Fibroblast of villous mesenchyme (primary cell): Measurements from ENCODE around the gene SLC39A8. TPM values are rescaled to one million over a fixed set of nuclear protein-coding genes. Genes with fewer than 3 reads are reported as not detected.

ENCODE experiments used
- DNase-seq: peaks from one replicate; pipeline ENCODE4 v3.0.0-alpha.2; 2010; ENCODE audit warnings: low read depth
- H3K4me3 ChIP-seq: 2 replicates; pipeline ENCODE4 v1.5.1; 2011; ENCODE audit warnings: low read depth, mild to moderate bottlenecking, low read length
- total RNA-seq: library from RNA; depleted of rRNA; stranded (reverse); fragments of >200 nt; gene quantifications from 2 replicates; pipeline ENCODE4 v1.2.3, GENCODE V29; 2012
- TF ChIP-seq, protein P1 (sequence below): IDR thresholded peaks from 2 replicates; pipeline ENCODE4 v1.5.1; 2012; ENCODE audit warnings: low read depth, mild to moderate bottlenecking, low read length; ENCODE audit not compliant: insufficient read depth

The SLC39A8 gene
- total RNA-seq, 1 donor, result 38.4 TPM

DNA sequence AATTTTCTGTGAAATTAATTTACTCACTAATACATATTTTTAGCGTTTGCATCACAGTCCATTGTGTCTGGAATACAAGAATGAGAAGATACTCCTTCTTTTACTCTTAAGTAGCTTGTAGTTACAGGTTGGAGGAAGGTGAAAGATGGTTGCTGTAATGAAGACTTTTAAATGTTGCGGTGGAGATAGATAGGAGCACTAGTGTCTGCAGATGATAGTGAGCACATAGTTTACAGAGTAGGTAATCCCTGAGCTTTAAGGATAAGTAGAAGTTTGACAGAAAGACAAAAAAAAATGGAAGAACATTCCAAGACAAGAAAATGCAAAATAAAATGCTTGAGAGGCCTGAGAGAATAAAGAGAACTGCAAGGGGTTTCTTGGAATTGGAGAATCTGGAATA, 5.4 kb upstream of the SLC39A8 start:
- DNase-seq, result no peak
- TF ChIP-seq, protein P1, sequence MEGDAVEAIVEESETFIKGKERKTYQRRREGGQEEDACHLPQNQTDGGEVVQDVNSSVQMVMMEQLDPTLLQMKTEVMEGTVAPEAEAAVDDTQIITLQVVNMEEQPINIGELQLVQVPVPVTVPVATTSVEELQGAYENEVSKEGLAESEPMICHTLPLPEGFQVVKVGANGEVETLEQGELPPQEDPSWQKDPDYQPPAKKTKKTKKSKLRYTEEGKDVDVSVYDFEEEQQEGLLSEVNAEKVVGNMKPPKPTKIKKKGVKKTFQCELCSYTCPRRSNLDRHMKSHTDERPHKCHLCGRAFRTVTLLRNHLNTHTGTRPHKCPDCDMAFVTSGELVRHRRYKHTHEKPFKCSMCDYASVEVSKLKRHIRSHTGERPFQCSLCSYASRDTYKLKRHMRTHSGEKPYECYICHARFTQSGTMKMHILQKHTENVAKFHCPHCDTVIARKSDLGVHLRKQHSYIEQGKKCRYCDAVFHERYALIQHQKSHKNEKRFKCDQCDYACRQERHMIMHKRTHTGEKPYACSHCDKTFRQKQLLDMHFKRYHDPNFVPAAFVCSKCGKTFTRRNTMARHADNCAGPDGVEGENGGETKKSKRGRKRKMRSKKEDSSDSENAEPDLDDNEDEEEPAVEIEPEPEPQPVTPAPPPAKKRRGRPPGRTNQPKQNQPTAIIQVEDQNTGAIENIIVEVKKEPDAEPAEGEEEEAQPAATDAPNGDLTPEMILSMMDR, result no peak

DNA sequence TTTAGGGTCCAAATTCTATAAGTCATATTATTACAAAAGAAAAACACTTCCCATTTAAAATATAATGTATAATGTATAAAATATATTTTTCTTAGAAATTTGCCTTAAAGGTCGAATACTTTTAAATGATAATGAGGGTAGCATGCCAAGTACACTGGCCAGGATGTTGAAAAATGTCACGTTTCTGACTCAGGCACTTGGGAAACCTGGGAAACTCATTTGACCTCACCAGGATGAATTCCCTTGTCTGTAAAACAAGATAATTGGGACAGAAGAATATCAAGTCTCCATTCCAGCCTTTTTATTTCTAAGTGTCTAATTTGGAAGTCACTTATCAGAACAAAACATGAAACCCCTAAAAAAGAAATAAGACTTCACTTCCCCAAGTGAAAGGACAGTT, 3.4 kb upstream of the SLC39A8 start:
- TF ChIP-seq, protein P1, result no peak
- no peak overlapping the region for H3K4me3 ChIP-seq
- DNase-seq, result no peak

More for the DNA sequence above, 5.4 kb upstream of the SLC39A8 start:
- H3K4me3 ChIP-seq, result no peak overlapping the region

DNA sequence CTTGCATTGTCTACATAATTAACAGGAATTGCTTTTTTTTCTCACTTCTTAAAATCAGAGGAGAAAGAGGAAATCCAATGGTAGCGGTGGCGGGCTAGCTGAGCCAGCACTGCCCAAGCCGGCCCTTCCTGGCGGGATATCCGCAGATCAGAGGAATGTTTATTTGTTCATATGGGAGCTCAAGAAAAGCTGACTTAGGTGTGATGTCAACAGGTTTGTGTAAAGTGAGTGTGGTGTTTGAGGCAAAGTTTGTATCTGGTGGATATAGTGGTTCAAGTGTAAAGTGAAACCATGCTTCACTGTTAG, 466 bp upstream of the SLC39A8 start:
- peak overlapping the region; percentile 81 for H3K4me3 ChIP-seq
- no peak for DNase-seq
- TF ChIP-seq, protein P1, result no peak

DNA sequence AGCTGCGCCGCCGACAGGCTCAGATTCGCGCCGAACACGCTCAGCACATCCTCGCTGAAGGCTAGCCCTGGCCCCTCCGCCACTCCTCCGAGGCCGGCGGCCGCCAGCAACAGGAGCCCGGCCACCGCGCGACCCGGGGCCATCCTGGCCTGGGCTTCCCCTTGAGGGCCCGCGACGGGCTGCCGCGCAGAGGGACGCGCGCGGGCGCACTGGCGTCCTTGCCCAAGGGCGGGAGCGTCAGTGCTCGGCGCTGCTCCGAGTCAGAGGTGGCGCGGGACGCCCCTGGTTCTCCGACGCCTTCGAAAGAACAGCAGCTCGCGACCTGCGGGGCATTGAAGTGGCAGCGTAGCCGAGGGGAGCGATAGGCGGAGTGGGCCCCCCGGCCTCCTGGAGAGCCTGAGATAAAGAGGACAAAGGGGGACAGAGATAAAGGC, 745 bp downstream of the SLC39A8 start:
- peak; percentile 24 for DNase-seq
- TF ChIP-seq, protein P1, result no peak
- H3K4me3 ChIP-seq, result peak overlapping the region; percentile 81

DNA sequence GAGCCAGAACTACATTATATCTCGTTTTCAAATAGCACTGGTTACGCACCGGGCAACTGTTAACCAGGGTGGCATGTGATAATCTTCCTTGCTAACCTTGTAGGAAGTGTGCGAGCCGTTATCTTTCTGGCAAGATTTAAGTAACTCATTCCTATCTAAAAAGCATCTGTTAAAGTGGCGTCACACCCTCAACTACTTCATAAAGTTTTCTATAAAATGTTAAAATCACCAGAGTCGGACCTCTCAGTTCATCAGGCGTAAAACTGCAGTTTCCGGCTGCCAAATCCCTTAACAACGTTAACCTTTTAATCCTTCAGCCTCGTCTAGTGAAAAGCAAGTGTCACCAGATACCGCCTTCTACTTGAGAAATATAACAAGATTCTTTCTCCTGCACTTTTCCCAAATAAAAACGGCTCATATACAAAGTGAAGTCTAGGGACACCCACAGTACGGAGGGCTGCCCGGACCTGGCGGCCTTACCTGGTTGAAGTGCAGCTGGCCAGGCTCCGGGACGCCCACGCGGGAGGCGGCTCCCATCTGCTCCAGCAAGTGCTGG, 1.2 kb downstream of the SLC39A8 start:
- peak overlapping the region; percentile 81 for H3K4me3 ChIP-seq
- DNase-seq, result peak; percentile 55
- TF ChIP-seq, protein P1, result no peak

- no peak for DNase-seq
- no peak overlapping the region for H3K4me3 ChIP-seq
- TF ChIP-seq, protein P1, result no peak
These were observed 2.7 kb downstream of the SLC39A8 start for GRCh38 chr4:102342404-102343074.

DNA sequence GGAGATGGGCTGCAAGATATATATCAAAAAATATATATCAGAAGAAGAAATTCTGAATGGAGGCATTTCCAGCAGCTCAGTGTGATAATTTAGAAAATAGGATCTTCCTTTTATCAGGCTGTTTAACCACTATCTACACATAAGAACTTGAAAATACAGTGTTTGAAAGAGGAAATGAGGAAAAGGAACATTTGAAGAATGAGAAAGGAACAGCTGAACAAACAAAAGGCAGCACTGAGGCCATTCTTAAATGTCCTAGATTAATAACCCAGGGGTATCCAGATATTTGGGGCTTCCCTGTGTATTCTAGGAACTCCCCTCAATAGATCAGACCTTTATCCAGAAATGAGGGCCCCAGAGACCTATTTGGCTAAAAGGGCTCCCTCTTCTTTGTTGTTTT, 4.1 kb downstream of the SLC39A8 start:
- H3K4me3 ChIP-seq, result no peak overlapping the region
- TF ChIP-seq, protein P1, result no peak
- DNase-seq, result no peak
